Endometrial microvascular endothelial cells (primary cell): ENCODE data around the gene DNAJB2. TPM values are rescaled to one million over a fixed set of nuclear protein-coding genes. Genes with fewer than 3 reads are reported as not detected.

Experiments
- in situ Hi-C: cut with HindIII; loops from 2 replicates; pipeline ENCODE4 v1.10.0; 2017; ENCODE audit warnings: low sequenced_read_pairs, low pct_unique_long_range_greater_than_20kb; ENCODE audit errors: inconsistent ontology term
- total RNA-seq: library from RNA; depleted of rRNA; stranded (reverse); fragments of >200 nt; gene quantifications from one replicate; pipeline ENCODE4 v1.2.3, GENCODE V29; 2015; ENCODE audit errors: inconsistent ontology term

DNAJB2 gene
- 29.9 TPM for total RNA-seq

GRCh38 chr2:219279151-219279915, at the start of gene DNAJB2:
Gene DNAJB2 (plus strand): TSS chr2:219279366. CDS start chr2:219279834, 468 bp downstream.
- in situ Hi-C loops = no loop called here

- in situ Hi-C loops = no loop called here
These were observed 49.1 kb upstream of the DNAJB2 start for GRCh38 chr2:219230059-219230540.

- in situ Hi-C loops = no loop called here
These were observed 44.8 kb upstream of the DNAJB2 start for GRCh38 chr2:219234331-219234730.

- in situ Hi-C loops = no loop called here
These were observed 35.8 kb upstream of the DNAJB2 start for GRCh38 chr2:219243291-219243761.

- in situ Hi-C loops = no loop called here
These were observed 34.4 kb upstream of the DNAJB2 start for GRCh38 chr2:219244789-219245147.

GRCh38 chr2:219245148-219245898, 33.8 kb upstream of the DNAJB2 start, which contains the start of the genes GLB1L and STK16:
Gene GLB1L (minus strand): TSS chr2:219245444. CDS start chr2:219243573, 1,871 bp downstream.
Gene STK16 (plus strand): TSS chr2:219245479. CDS start chr2:219246000, 521 bp downstream.
- in situ Hi-C loops = no loop called here

- in situ Hi-C loops = no loop called here
These were observed 33.3 kb upstream of the DNAJB2 start for GRCh38 chr2:219245899-219246230.

- in situ Hi-C loops = no loop called here
These were observed 32.6 kb upstream of the DNAJB2 start for GRCh38 chr2:219246559-219246958.

GRCh38 chr2:219247678-219248642, 31.2 kb upstream of the DNAJB2 start:
- in situ Hi-C loops = no loop called here

- in situ Hi-C loops = no loop called here
These were observed 30.3 kb upstream of the DNAJB2 start for GRCh38 chr2:219248845-219249202.

GRCh38 chr2:219249203-219249980, 29.8 kb upstream of the DNAJB2 start:
- in situ Hi-C loops = no loop called here

GRCh38 chr2:219250049-219250781, 29.0 kb upstream of the DNAJB2 start:
- in situ Hi-C loops = no loop called here

GRCh38 chr2:219251656-219252055, 27.5 kb upstream of the DNAJB2 start:
- in situ Hi-C loops = no loop called here

GRCh38 chr2:219252084-219252483, 27.1 kb upstream of the DNAJB2 start:
- in situ Hi-C loops = no loop called here

GRCh38 chr2:219252570-219252899, 26.6 kb upstream of the DNAJB2 start:
- in situ Hi-C loops = no loop called here

GRCh38 chr2:219252900-219253752, 26.0 kb upstream of the DNAJB2 start, which contains the start of gene TUBA4B:
Gene TUBA4B (plus strand): TSS chr2:219253243. CDS start chr2:219253408, 165 bp downstream.
- in situ Hi-C loops = no loop called here
